Astrocyte (in vitro differentiated cells and primary cell): Measurements from ENCODE around the gene CCND2. TPM values are rescaled to one million over a fixed set of nuclear protein-coding genes. Genes with fewer than 3 reads are reported as not detected.

Experiments used
- DNase-seq: peaks from one replicate; pipeline ENCODE4 v3.0.0-alpha.2; 2010; ENCODE audit warnings: low read depth
- FAIRE-seq: peaks from 2 replicates; lab custom pipeline; 2011; peaks lifted over from hg19 to GRCh38; lab: Jason Lieb, UNC
- H2AFZ ChIP-seq: 2 replicates; pipeline ENCODE4 v1.6.0; 2012; ENCODE audit warnings: low read depth, low read length, inconsistent platforms
- H3K27ac ChIP-seq: 2 replicates; pipeline ENCODE4 v1.5.1; 2011; ENCODE audit warnings: low read depth, low read length, inconsistent platforms
- H3K27me3 ChIP-seq: 2 replicates; pipeline ENCODE4 v1.6.0; 2011; ENCODE audit warnings: low read length, inconsistent platforms; ENCODE audit not compliant: insufficient read depth
- H3K36me3 ChIP-seq: 2 replicates; pipeline ENCODE4 v1.5.1; 2011; ENCODE audit warnings: low read length, inconsistent platforms; ENCODE audit not compliant: insufficient read depth
- H3K4me1 ChIP-seq: 2 replicates; pipeline ENCODE4 v1.5.1; 2011; ENCODE audit warnings: low read length, inconsistent platforms; ENCODE audit not compliant: insufficient read depth
- H3K4me2 ChIP-seq: 2 replicates; pipeline ENCODE4 v1.6.0; 2012; ENCODE audit warnings: low read length, inconsistent platforms
- H3K4me3 ChIP-seq: 2 replicates; pipeline ENCODE4 v1.5.1; 2011; ENCODE audit warnings: low read depth, mild to moderate bottlenecking, low read length, inconsistent platforms; ENCODE audit not compliant: insufficient read depth
- H3K79me2 ChIP-seq: 2 replicates; pipeline ENCODE4 v1.6.0; 2012; ENCODE audit warnings: mild to moderate bottlenecking, low read length, inconsistent platforms; ENCODE audit not compliant: insufficient read depth
- H3K9ac ChIP-seq: 2 replicates; pipeline ENCODE4 v1.6.0; 2012; ENCODE audit warnings: mild to moderate bottlenecking, low read length, inconsistent platforms
- H3K9me3 ChIP-seq: 2 replicates; pipeline ENCODE4 v1.5.1; 2012; ENCODE audit warnings: low read depth, mild to moderate bottlenecking, low read length, inconsistent platforms; ENCODE audit not compliant: insufficient read depth
- H4K20me1 ChIP-seq: 2 replicates; pipeline ENCODE4 v1.6.0; 2012; ENCODE audit warnings: low read length, inconsistent platforms; ENCODE audit not compliant: insufficient read depth
- H3K27ac Mint-ChIP-seq: one replicate; pipeline ENCODE4 v1.8.0; 2021; ENCODE audit warnings: mild to moderate bottlenecking, mixed read lengths; ENCODE audit not compliant: unreplicated experiment
- H3K27me3 Mint-ChIP-seq: one replicate; pipeline ENCODE4 v1.8.0; 2021; ENCODE audit warnings: low read depth, mixed read lengths; ENCODE audit not compliant: unreplicated experiment
- H3K36me3 Mint-ChIP-seq: one replicate; pipeline ENCODE4 v1.8.0; 2021; ENCODE audit warnings: low read depth, mixed read lengths; ENCODE audit not compliant: unreplicated experiment
- H3K4me1 Mint-ChIP-seq: one replicate; pipeline ENCODE4 v1.8.0; 2021; ENCODE audit warnings: low read depth, mixed read lengths; ENCODE audit not compliant: unreplicated experiment
- H3K4me3 Mint-ChIP-seq: one replicate; pipeline ENCODE4 v1.8.0; 2021; ENCODE audit warnings: mild to moderate bottlenecking, moderate library complexity, mixed read lengths; ENCODE audit not compliant: unreplicated experiment
- H3K9me3 Mint-ChIP-seq: one replicate; pipeline ENCODE4 v1.8.0; 2021; ENCODE audit warnings: mild to moderate bottlenecking, mixed read lengths; ENCODE audit not compliant: unreplicated experiment
- EZH2 ChIP-seq: IDR thresholded peaks from 2 replicates; pipeline ENCODE4 v1.6.1; 2012; ENCODE audit warnings: mild to moderate bottlenecking, low read length, inconsistent platforms; ENCODE audit not compliant: insufficient read depth
- total RNA-seq: library from RNA; stranded (reverse); gene quantifications from 2 replicates; pipeline ENCODE4 v1.2.1, GENCODE V29; 2021
- TF ChIP-seq, protein P1 (sequence below): IDR thresholded peaks from 2 replicates; pipeline ENCODE4 v1.5.1; 2011; ENCODE audit warnings: low read depth, mild to moderate bottlenecking, inconsistent platforms, low read length, moderate library complexity; ENCODE audit not compliant: insufficient read depth

CCND2 gene
- total RNA-seq, 1 donor from 2014 or later: 726 TPM

DNA sequence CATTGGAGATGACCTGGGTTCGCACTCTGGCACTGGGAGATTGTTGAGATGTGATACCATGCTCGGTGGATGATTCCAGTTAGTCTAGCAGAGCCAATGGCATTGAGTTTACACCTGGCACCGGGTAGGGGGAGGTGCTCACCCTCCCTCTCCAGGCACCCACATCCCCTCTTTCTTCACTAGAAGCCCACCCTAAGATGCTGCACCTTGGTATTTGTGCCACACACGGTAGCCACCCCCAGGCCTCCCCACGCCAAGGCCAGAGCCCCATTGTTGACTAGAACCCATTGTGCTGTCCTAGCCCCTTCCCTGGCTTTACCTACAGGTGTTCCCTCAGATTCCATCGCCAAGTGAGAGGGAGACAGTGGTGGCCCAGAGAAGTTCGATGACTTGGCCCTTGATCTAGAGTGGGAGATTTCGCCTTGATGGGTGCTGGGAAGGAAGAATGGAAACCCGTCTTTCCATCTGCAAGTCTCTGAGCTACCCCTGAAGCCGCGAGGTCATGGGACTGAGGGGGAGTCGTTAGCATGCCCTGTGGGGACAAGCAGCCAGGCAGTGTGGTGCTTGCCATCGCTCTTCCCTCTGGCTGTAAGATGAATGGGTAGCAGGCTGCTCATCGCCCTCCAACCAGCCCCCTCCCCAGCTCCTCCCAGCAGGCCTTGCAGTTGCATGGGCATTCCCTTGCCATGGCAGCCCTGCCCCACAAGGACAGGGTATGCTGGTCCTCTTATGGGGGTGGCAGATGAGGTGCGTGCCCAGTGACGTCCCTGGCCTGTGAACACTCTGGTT lies 8.7 kb downstream of the CCND2 start:
- H3K4me3 Mint-ChIP-seq: no peak overlapping the region
- peak overlapping the region; percentile 51 for H3K27ac Mint-ChIP-seq
- Histone ChIP-seq H3K4me1 (no peaks in the 10 kb centered on the region), H3K4me3 (no peak overlapping the region), H3K9me3 (no peaks in the 10 kb centered on the region), H3K4me2 (no peak overlapping the region), H3K27me3 (peaks cover 16% of the 10 kb centered on the region), H3K27ac (no peak overlapping the region), H3K79me2 (no peaks in the 10 kb centered on the region), H3K9ac (no peak overlapping the region), H2AFZ (no peak overlapping the region), H4K20me1 (peaks cover 30% of the 10 kb centered on the region), H3K36me3 (no peaks in the 10 kb centered on the region)
- peaks cover 48% of the 10 kb centered on the region for H3K36me3 Mint-ChIP-seq
- H3K4me1 Mint-ChIP-seq: peaks cover 55% of the 10 kb centered on the region
- no peak for TF ChIP-seq EZH2
- TF ChIP-seq, protein P1, sequence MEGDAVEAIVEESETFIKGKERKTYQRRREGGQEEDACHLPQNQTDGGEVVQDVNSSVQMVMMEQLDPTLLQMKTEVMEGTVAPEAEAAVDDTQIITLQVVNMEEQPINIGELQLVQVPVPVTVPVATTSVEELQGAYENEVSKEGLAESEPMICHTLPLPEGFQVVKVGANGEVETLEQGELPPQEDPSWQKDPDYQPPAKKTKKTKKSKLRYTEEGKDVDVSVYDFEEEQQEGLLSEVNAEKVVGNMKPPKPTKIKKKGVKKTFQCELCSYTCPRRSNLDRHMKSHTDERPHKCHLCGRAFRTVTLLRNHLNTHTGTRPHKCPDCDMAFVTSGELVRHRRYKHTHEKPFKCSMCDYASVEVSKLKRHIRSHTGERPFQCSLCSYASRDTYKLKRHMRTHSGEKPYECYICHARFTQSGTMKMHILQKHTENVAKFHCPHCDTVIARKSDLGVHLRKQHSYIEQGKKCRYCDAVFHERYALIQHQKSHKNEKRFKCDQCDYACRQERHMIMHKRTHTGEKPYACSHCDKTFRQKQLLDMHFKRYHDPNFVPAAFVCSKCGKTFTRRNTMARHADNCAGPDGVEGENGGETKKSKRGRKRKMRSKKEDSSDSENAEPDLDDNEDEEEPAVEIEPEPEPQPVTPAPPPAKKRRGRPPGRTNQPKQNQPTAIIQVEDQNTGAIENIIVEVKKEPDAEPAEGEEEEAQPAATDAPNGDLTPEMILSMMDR: no peak
- no peaks in the 10 kb centered on the region for H3K27me3 Mint-ChIP-seq
- H3K9me3 Mint-ChIP-seq: no peaks in the 10 kb centered on the region
- FAIRE-seq (no peak), DNase-seq (no peak)

DNA sequence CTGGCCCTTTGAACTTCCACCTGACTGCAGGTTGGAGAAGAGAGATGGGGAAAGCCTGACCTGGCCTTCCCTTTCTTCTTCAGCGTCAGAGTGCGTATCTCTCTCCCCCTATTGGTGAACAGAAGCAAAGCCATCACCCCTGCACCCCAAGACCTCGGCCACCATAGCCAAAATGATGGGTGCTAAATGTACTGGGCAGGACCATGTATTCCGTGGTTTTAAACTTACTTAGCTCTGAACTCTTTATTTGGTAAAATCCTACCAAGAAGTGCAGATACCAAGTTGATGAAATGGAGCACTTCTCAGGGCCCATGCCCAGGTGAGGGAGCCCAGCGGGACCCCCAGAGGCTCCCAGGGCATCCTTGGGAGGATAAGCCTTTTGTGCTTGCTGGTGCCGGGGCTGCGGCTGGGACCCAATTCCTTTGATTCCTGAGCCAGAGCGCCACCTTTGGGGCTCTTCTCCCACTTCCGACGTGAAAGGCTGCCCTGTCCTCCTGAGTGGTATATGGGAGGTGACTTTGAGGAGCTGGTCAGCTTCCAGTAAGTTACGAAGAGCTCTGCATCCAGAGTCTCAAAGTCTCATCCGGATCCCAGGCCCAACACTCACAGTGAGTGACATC lies 9.4 kb downstream of the CCND2 start:
- no peaks in the 10 kb centered on the region for H3K27me3 Mint-ChIP-seq

More for the DNA sequence above, 9.4 kb downstream of the CCND2 start:
- H3K79me2 ChIP-seq: no peaks in the 10 kb centered on the region
- TF ChIP-seq, protein P1: no peak
- no peak for TF ChIP-seq EZH2
- H3K36me3 ChIP-seq: no peaks in the 10 kb centered on the region
- H3K27me3 ChIP-seq: peaks cover 11% of the 10 kb centered on the region
- no peak overlapping the region for H3K4me2 ChIP-seq
- no peak overlapping the region for H2AFZ ChIP-seq
- no peaks in the 10 kb centered on the region for H3K4me1 ChIP-seq
- peaks cover 55% of the 10 kb centered on the region for H3K4me1 Mint-ChIP-seq
- no peak overlapping the region for H3K9ac ChIP-seq
- no peak for FAIRE-seq
- H3K36me3 Mint-ChIP-seq: peaks cover 51% of the 10 kb centered on the region
- H3K4me3 ChIP-seq: no peak overlapping the region
- no peak overlapping the region for H3K4me3 Mint-ChIP-seq
- DNase-seq: no peak
- no peaks in the 10 kb centered on the region for H3K9me3 ChIP-seq
- H3K27ac ChIP-seq: no peak overlapping the region
- no peaks in the 10 kb centered on the region for H3K9me3 Mint-ChIP-seq
- H3K27ac Mint-ChIP-seq: peak overlapping the region; percentile 51
- H4K20me1 ChIP-seq: peaks cover 24% of the 10 kb centered on the region
